ENCODE results near the gene ALDH1L2.
A peak's percentile ranks its signal among the peaks of the same experiment; 100 is the strongest.

ALDH1L2 gene

GRCh38 chr12:105084251-105085250 is at the start of gene ALDH1L2:
Gene ALDH1L2, minus strand, starts transcription at chr12:105084458. Its CDS starts 22 bp downstream, at chr12:105084436.
- ATAC-seq (replicated peaks) (peak; percentile 91 to 95), DNase-seq (peak; percentile 48)
- Mint-ChIP-seq H3K36me3 (peaks cover 0 to 11% of the 10 kb centered on the region in 2 donors), H3K4me1 (peaks cover 7 to 10% of the 10 kb centered on the region in 2 donors), H3K4me3 (peak within 1 kb of the TSS; percentile 74 to 79), H3K9me3 (peaks cover 2 to 9% of the 10 kb centered on the region in 2 donors), H3K27me3 (peaks cover 15 to 18% of the 10 kb centered on the region in 2 donors), H3K27ac (no peak within 1 kb of the TSS)

GRCh38 chr12:105120551-105120950 is 36.3 kb upstream of the ALDH1L2 start:
- peaks cover 1 to 11% of the 10 kb centered on the region in 2 donors for H3K4me1 Mint-ChIP-seq
- ATAC-seq (replicated peaks) (no peak), DNase-seq (no peak)
- H3K27ac Mint-ChIP-seq: peak overlapping the region; percentile 56
- no peaks in the 10 kb centered on the region for H3K9me3 Mint-ChIP-seq
- H3K27me3 Mint-ChIP-seq: no peaks in the 10 kb centered on the region
- peaks cover 28 to 49% of the 10 kb centered on the region in 2 donors for H3K36me3 Mint-ChIP-seq
- no peak overlapping the region for H3K4me3 Mint-ChIP-seq

- no peaks in the 10 kb centered on the region for H3K27me3 Mint-ChIP-seq
- H3K9me3 Mint-ChIP-seq: peaks cover 0 to under 1% of the 10 kb centered on the region in 2 donors
- H3K27ac Mint-ChIP-seq: no peak overlapping the region
- DNase-seq: no peak
- H3K36me3 Mint-ChIP-seq: peaks cover 23 to 54% of the 10 kb centered on the region in 2 donors
- H3K4me1 Mint-ChIP-seq: peaks cover 6 to 24% of the 10 kb centered on the region in 2 donors
- no peak overlapping the region for H3K4me3 Mint-ChIP-seq
- ATAC-seq (replicated peaks): no peak
These were observed 32.7 kb upstream of the ALDH1L2 start for GRCh38 chr12:105116969-105117368.

- Mint-ChIP-seq H3K27me3 (no peaks in the 10 kb centered on the region), H3K9me3 (peaks cover 0 to 2% of the 10 kb centered on the region in 2 donors), H3K36me3 (peaks cover 22 to 41% of the 10 kb centered on the region in 2 donors), H3K4me1 (peaks cover 12 to 39% of the 10 kb centered on the region in 2 donors), H3K4me3 (no peak overlapping the region), H3K27ac (peak overlapping the region; percentile 14)
- ATAC-seq (replicated peaks) (no peak), DNase-seq (no peak)
These were observed 28.8 kb upstream of the ALDH1L2 start for GRCh38 chr12:105113094-105113493.

GRCh38 chr12:105110851-105111250 is 26.6 kb upstream of the ALDH1L2 start:
- peak overlapping the region; percentile 5 for H3K27ac Mint-ChIP-seq
- peaks cover 13 to 44% of the 10 kb centered on the region in 2 donors for H3K4me1 Mint-ChIP-seq
- peaks cover 22 to 27% of the 10 kb centered on the region in 2 donors for H3K36me3 Mint-ChIP-seq
- DNase-seq (no peak), ATAC-seq (replicated peaks) (no peak)
- H3K4me3 Mint-ChIP-seq: peak overlapping the region in 1 of 2 donors; percentile 37
- H3K9me3 Mint-ChIP-seq: peaks cover 0 to 2% of the 10 kb centered on the region in 2 donors
- no peaks in the 10 kb centered on the region for H3K27me3 Mint-ChIP-seq

GRCh38 chr12:105109465-105110212 is 25.4 kb upstream of the ALDH1L2 start:
- DNase-seq: no peak
- Mint-ChIP-seq H3K4me1 (peaks cover 13 to 44% of the 10 kb centered on the region in 2 donors), H3K9me3 (peaks cover 2% of the 10 kb centered on the region in 2 donors), H3K36me3 (peaks cover 22 to 26% of the 10 kb centered on the region in 2 donors), H3K27me3 (no peaks in the 10 kb centered on the region), H3K27ac (peak overlapping the region; percentile 98), H3K4me3 (peak overlapping the region; percentile 96 to 98)
- peak; percentile 16 to 28 for ATAC-seq (replicated peaks)

GRCh38 chr12:105107494-105108371 is 23.5 kb upstream of the ALDH1L2 start, which contains the start of gene WASHC4:
Gene WASHC4, plus strand, starts transcription at chr12:105107731. Its CDS starts 70 bp downstream, at chr12:105107801.
- Mint-ChIP-seq H3K4me1 (peaks cover 11 to 32% of the 10 kb centered on the region in 2 donors), H3K9me3 (peaks cover 2% of the 10 kb centered on the region in 2 donors), H3K27ac (peak within 1 kb of the TSS; percentile 98), H3K36me3 (peaks cover 16 to 18% of the 10 kb centered on the region in 2 donors), H3K27me3 (no peaks in the 10 kb centered on the region), H3K4me3 (peak within 1 kb of the TSS; percentile 96 to 98)
- ATAC-seq (replicated peaks) (peak; percentile 94 to 96), DNase-seq (peak; percentile 94)

- peak; percentile 2 to 3 for ATAC-seq (replicated peaks)
These were observed 22.9 kb upstream of the ALDH1L2 start for GRCh38 chr12:105107171-105107493.

GRCh38 chr12:105106621-105107020 is 22.4 kb upstream of the ALDH1L2 start:
- peaks cover 0 to 2% of the 10 kb centered on the region in 2 donors for H3K9me3 Mint-ChIP-seq
- peaks cover 7 to 22% of the 10 kb centered on the region in 2 donors for H3K4me1 Mint-ChIP-seq
- DNase-seq (no peak), ATAC-seq (replicated peaks) (no peak)
- peaks cover 6 to 11% of the 10 kb centered on the region in 2 donors for H3K36me3 Mint-ChIP-seq
- H3K27me3 Mint-ChIP-seq: no peaks in the 10 kb centered on the region
- peak overlapping the region; percentile 98 for H3K27ac Mint-ChIP-seq
- peak overlapping the region; percentile 96 to 98 for H3K4me3 Mint-ChIP-seq

More at GRCh38 chr12:105107171-105107493, 22.9 kb upstream of the ALDH1L2 start:
- no peak for DNase-seq
- peaks cover 10 to 26% of the 10 kb centered on the region in 2 donors for H3K4me1 Mint-ChIP-seq
- peak overlapping the region; percentile 96 to 98 for H3K4me3 Mint-ChIP-seq
- peaks cover 10 to 14% of the 10 kb centered on the region in 2 donors for H3K36me3 Mint-ChIP-seq
- no peaks in the 10 kb centered on the region for H3K27me3 Mint-ChIP-seq
- peak overlapping the region; percentile 98 for H3K27ac Mint-ChIP-seq
- peaks cover 2% of the 10 kb centered on the region in 2 donors for H3K9me3 Mint-ChIP-seq

GRCh38 chr12:105104762-105105161 is 20.5 kb upstream of the ALDH1L2 start:
- H3K4me1 Mint-ChIP-seq: peaks cover 7 to 23% of the 10 kb centered on the region in 2 donors
- no peaks in the 10 kb centered on the region for H3K27me3 Mint-ChIP-seq
- H3K9me3 Mint-ChIP-seq: peaks cover 0 to 2% of the 10 kb centered on the region in 2 donors
- H3K4me3 Mint-ChIP-seq: no peak overlapping the region
- H3K36me3 Mint-ChIP-seq: peaks cover 6 to 7% of the 10 kb centered on the region in 2 donors
- DNase-seq: no peak
- no peak for ATAC-seq (replicated peaks)
- no peak overlapping the region for H3K27ac Mint-ChIP-seq

GRCh38 chr12:105102673-105103072 is 18.4 kb upstream of the ALDH1L2 start:
- peaks cover 6 to 10% of the 10 kb centered on the region in 2 donors for H3K4me1 Mint-ChIP-seq
- DNase-seq: no peak
- H3K36me3 Mint-ChIP-seq: peaks cover 0 to 2% of the 10 kb centered on the region in 2 donors
- peaks cover 0 to 4% of the 10 kb centered on the region in 2 donors for H3K9me3 Mint-ChIP-seq
- peaks cover 3 to 6% of the 10 kb centered on the region in 2 donors for H3K27me3 Mint-ChIP-seq
- no peak for ATAC-seq (replicated peaks)
- no peak overlapping the region for H3K4me3 Mint-ChIP-seq
- no peak overlapping the region for H3K27ac Mint-ChIP-seq

GRCh38 chr12:105100998-105101397 is 16.7 kb upstream of the ALDH1L2 start:
- Mint-ChIP-seq H3K27me3 (peaks cover 3 to 6% of the 10 kb centered on the region in 2 donors), H3K9me3 (peaks cover 6 to 8% of the 10 kb centered on the region in 2 donors), H3K36me3 (peaks cover 3 to 4% of the 10 kb centered on the region in 2 donors), H3K4me1 (peaks cover 3 to 6% of the 10 kb centered on the region in 2 donors), H3K4me3 (no peak overlapping the region), H3K27ac (no peak overlapping the region)
- DNase-seq (no peak), ATAC-seq (replicated peaks) (no peak)

Data from stimulated activated naive B cell treated with anti-CD40 and anti-IgM and Interleukin-4, amounts not matched to agents 10 μg/mL and 1 μg/mL and 100 μg/mL, for 72 hours (primary cell).